SH-SY5Y (cell line): Measurements from ENCODE around the gene MEIKIN.

Source experiments
- GATA2 ChIP-seq: IDR thresholded peaks from 2 replicates; pipeline ENCODE4 v1.6.1; 2011; ENCODE audit warnings: mild to moderate bottlenecking, low read depth, low read length
- GATA3 ChIP-seq: IDR thresholded peaks from 2 replicates; pipeline ENCODE4 v1.6.1; 2011; ENCODE audit warnings: low read depth, mild to moderate bottlenecking, low read length, moderate library complexity

GRCh38 chr5:131939690-131940345 lies 5.6 kb downstream of the MEIKIN start:
- no peak for TF ChIP-seq GATA2
- no peak for TF ChIP-seq GATA3
